CD4-positive, alpha-beta T cell (primary cell): ENCODE measurements around the gene UBE2L6. TPM values are rescaled to one million over a fixed set of nuclear protein-coding genes. Genes with fewer than 3 reads are reported as not detected.

ENCODE experiments used
- ATAC-seq: fragments of 200-7000 bp; cut with Tn5 transposase; one replicate; pipeline ENCODE4 v1.10.0; 2022; ENCODE audit warnings: mild to moderate bottlenecking; ENCODE audit not compliant: poor library complexity
- CTCF ChIA-PET: fragments of 350-600 bp; sonication (Branson Sonifier 250); formaldehyde crosslinking; loops from one replicate; lab custom pipeline; 2021; ENCODE audit warnings: antibody characterized with exemption, inconsistent platforms; lab: Charles Lee
- POLR2A ChIA-PET: fragments of 350-600 bp; sonication (Branson Sonifier 250); formaldehyde crosslinking; loops from one replicate; lab custom pipeline; 2021; ENCODE audit warnings: antibody characterized with exemption, inconsistent platforms; lab: Charles Lee
- DNase-seq, 14 experiments: peaks; one replicate each; pipeline ENCODE4 v3.0.0-alpha.2; 2013 to 2020; ENCODE audit warnings: mixed read lengths in 2 of 14
- H3K27ac ChIP-seq, 2 donors: one replicate each; pipeline versions ENCODE4 v1.5.1 to v1.7.0; 2013; ENCODE audit warnings: low read length in 2 of 2, low read depth in 1 of 2, mild to moderate bottlenecking in 1 of 2
- H3K27me3 ChIP-seq, 2 experiments: 1 replicate in 1 of 2; 2 replicates in 1 of 2; pipeline versions ENCODE4 v1.6.1 to v1.7.0; 2013; ENCODE audit warnings: low read length in 2 of 2, control low read depth in 1 of 2, mild to moderate bottlenecking in 1 of 2, moderate library complexity in 1 of 2; ENCODE audit not compliant: insufficient read depth in 2 of 2, control insufficient read depth in 1 of 2
- H3K36me3 ChIP-seq: one replicate; pipeline ENCODE4 v1.6.1; 2013; ENCODE audit warnings: low read length, control low read depth; ENCODE audit not compliant: insufficient read depth
- H3K4me1 ChIP-seq: one replicate; pipeline ENCODE4 v1.6.1; 2013; ENCODE audit warnings: low read length, control low read depth; ENCODE audit not compliant: insufficient read depth
- H3K4me3 ChIP-seq: one replicate; pipeline ENCODE4 v1.5.1; 2013; ENCODE audit warnings: mild to moderate bottlenecking, low read length, moderate library complexity
- H3K9me3 ChIP-seq, 2 experiments: 1 replicate in 1 of 2; 2 replicates in 1 of 2; pipeline versions ENCODE4 v1.6.1 to v1.7.0; 2013; ENCODE audit warnings: low read length in 2 of 2, mild to moderate bottlenecking in 2 of 2, control low read depth in 1 of 2, moderate library complexity in 1 of 2; ENCODE audit not compliant: control insufficient read depth in 1 of 2, insufficient read depth in 1 of 2
- H3K27ac Mint-ChIP-seq: one replicate; pipeline ENCODE4 v1.8.0; 2020; ENCODE audit warnings: mixed read lengths
- H3K27me3 Mint-ChIP-seq: one replicate; pipeline ENCODE4 v1.8.0; 2021; ENCODE audit warnings: mixed read lengths
- H3K36me3 Mint-ChIP-seq: one replicate; pipeline ENCODE4 v1.8.0; 2021; ENCODE audit warnings: low read depth, mixed read lengths
- H3K4me1 Mint-ChIP-seq: one replicate; pipeline ENCODE4 v1.8.0; 2021; ENCODE audit warnings: low read depth, mixed read lengths
- H3K4me3 Mint-ChIP-seq: one replicate; pipeline ENCODE4 v1.8.0; 2020; ENCODE audit warnings: mild to moderate bottlenecking, mixed read lengths
- H3K9me3 Mint-ChIP-seq: one replicate; pipeline ENCODE4 v1.8.0; 2020; ENCODE audit warnings: mixed read lengths
- intact Hi-C, 2 experiments: fragments of 100-400 bp; cut with DNase I in 1 of 2; cut with micrococcal nuclease in 1 of 2; formaldehyde crosslinking; loops; one replicate each; pipeline versions ENCODE4 v1.15.1 to v1.9.0; 2023 to 2025; cut with DNase I, micrococcal nuclease
- total RNA-seq, 174 experiments: library from RNA in 2 of 174; stranded (reverse) in 2 of 174; gene quantifications; one replicate each; pipeline ENCODE4 v1.2.3 and lab custom pipeline; 2021 to 2026
- TF ChIP-seq, protein P1 (sequence below): fragments of 200-600 bp; IDR thresholded peaks from one replicate; pipeline ENCODE4 v1.8.0; 2022; ENCODE audit warnings: antibody characterized with exemption, mild to moderate bottlenecking

UBE2L6 gene
- total RNA-seq, 2 experiments from 2014 or later, result 35.0 to 36.2 TPM

DNA sequence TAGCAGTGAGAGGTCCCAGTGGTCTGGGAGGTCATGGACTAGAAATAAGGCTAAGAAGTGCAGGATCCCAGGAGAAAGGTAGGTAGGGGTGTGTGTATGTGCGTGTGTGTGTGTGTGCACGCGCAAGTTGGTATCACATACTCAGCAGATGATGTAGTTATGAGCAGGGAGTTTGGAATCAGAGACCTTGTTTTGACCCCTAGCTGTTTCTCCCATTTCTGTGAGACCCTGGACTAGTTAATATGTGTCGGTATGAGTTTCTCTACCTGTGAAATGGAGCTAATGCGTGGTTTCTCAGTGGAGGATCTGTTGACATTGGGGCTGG is 31.3 kb upstream of the UBE2L6 start:
- ChIA-PET CTCF (no interaction called here), POLR2A (no interaction called here)
- no peaks in the 10 kb centered on the region for H3K4me1 ChIP-seq
- intact Hi-C loops, result no loop called here
- no peak for ATAC-seq
- no peak overlapping the region for H3K4me3 Mint-ChIP-seq
- H3K4me3 ChIP-seq, result no peak overlapping the region
- no peaks in the 10 kb centered on the region for H3K4me1 Mint-ChIP-seq
- H3K36me3 Mint-ChIP-seq, result no peaks in the 10 kb centered on the region
- peaks cover 51% of the 10 kb centered on the region for H3K27me3 Mint-ChIP-seq
- H3K9me3 Mint-ChIP-seq, result no peaks in the 10 kb centered on the region
- H3K27me3 ChIP-seq, result peaks cover 14 to 15% of the 10 kb centered on the region in 2 experiments
- H3K27ac Mint-ChIP-seq, result no peak overlapping the region
- H3K36me3 ChIP-seq, result no peaks in the 10 kb centered on the region
- TF ChIP-seq, protein P1, sequence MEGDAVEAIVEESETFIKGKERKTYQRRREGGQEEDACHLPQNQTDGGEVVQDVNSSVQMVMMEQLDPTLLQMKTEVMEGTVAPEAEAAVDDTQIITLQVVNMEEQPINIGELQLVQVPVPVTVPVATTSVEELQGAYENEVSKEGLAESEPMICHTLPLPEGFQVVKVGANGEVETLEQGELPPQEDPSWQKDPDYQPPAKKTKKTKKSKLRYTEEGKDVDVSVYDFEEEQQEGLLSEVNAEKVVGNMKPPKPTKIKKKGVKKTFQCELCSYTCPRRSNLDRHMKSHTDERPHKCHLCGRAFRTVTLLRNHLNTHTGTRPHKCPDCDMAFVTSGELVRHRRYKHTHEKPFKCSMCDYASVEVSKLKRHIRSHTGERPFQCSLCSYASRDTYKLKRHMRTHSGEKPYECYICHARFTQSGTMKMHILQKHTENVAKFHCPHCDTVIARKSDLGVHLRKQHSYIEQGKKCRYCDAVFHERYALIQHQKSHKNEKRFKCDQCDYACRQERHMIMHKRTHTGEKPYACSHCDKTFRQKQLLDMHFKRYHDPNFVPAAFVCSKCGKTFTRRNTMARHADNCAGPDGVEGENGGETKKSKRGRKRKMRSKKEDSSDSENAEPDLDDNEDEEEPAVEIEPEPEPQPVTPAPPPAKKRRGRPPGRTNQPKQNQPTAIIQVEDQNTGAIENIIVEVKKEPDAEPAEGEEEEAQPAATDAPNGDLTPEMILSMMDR, result no peak
- DNase-seq, result no peak
- H3K9me3 ChIP-seq, result no peaks in the 10 kb centered on the region
- H3K27ac ChIP-seq, result no peak overlapping the region

DNA sequence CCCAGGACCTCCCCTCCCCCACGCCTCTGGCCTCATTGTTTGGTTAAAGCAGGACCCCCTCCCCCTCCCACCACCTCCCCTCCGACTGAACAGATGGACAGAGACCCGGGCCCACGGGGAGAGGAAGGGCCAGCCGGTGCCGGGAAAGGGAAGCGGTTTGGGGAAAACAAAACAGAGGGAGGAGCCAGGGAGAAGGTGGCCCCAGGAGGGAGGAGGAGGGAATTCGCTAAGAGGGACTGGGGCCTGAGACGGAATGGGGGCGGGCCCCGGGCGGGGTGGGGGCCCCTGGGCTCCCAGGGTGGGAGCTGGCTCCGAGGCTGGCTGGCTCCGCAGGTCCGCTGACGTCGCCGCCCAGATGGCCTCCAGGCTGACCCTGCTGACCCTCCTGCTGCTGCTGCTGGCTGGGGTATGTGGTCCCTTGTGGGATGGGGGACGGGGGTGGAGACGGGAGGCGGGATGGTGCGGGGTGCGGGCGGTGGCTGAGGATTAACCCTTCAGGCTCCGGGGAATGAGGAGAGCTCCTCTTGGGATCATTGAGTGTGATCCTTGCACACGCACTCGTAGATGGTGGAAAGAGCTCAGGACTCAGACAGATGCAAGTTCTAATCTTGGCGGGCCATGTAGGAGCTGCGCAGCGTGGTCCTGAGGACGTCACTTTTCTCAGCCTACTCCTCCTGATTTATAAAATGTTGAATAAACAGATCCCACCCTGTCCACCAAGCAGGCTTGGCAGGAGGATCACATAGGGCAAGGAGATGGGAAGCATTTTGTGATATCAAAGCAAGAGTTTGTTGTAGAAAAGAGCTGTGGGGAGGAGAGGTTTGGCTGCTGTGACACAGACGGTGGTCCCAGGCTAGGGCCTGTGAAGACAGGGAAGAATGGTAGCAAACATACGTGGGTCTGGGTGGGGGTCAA is 30.7 kb upstream of the UBE2L6 start:
- no peak overlapping the region for H3K27ac Mint-ChIP-seq
- no peaks in the 10 kb centered on the region for H3K36me3 ChIP-seq
- H3K4me1 ChIP-seq, result no peaks in the 10 kb centered on the region
- peaks cover 51% of the 10 kb centered on the region for H3K27me3 Mint-ChIP-seq
- H3K36me3 Mint-ChIP-seq, result no peaks in the 10 kb centered on the region
- no peak overlapping the region for H3K27ac ChIP-seq
- no peak for ATAC-seq
- intact Hi-C loops, result no loop called here
- peaks cover 14 to 15% of the 10 kb centered on the region in 2 experiments for H3K27me3 ChIP-seq
- H3K4me3 ChIP-seq, result no peak overlapping the region
- CTCF ChIA-PET, result no interaction called here
- no peaks in the 10 kb centered on the region for H3K4me1 Mint-ChIP-seq
- POLR2A ChIA-PET, result no interaction called here
- no peaks in the 10 kb centered on the region for H3K9me3 Mint-ChIP-seq
- TF ChIP-seq, protein P1, result no peak
- no peak overlapping the region for H3K4me3 Mint-ChIP-seq
- no peaks in the 10 kb centered on the region for H3K9me3 ChIP-seq
- no peak for DNase-seq

DNA sequence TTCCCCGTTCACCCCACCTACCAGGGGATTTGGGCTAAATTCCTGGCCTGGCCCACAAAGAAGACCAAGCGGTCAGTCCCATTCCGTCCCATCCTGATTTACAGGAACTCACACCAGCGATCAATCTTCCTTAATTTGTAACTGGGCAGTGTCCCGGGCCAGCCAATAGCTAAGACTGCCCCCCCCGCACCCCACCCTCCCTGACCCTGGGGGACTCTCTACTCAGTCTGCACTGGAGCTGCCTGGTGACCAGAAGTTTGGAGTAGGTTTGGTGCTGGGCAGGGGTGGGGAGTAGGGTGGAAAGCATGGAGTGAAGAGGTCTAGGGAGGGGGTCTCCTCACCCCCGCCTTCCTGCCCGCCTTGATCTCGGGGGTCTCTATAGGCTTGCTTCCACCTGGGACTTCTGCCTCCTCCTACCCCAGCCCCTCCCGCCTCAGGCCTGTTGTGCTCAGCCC is 30.0 kb upstream of the UBE2L6 start, which contains the start of gene SERPING1:
SERPING1 (plus strand) TSS at position 225 of the 455 bp plus-strand sequence. CDS start 586 bp downstream, outside the sequence.
- H3K4me3 Mint-ChIP-seq, result no peak within 1 kb of the TSS
- no peaks in the 10 kb centered on the region for H3K36me3 Mint-ChIP-seq
- no peaks in the 10 kb centered on the region for H3K4me1 ChIP-seq
- no peaks in the 10 kb centered on the region for H3K9me3 Mint-ChIP-seq
- H3K4me1 Mint-ChIP-seq, result no peaks in the 10 kb centered on the region
- peaks cover 55% of the 10 kb centered on the region for H3K27me3 Mint-ChIP-seq
- POLR2A ChIA-PET, result no interaction called here
- H3K4me3 ChIP-seq, result no peak within 1 kb of the TSS
- CTCF ChIA-PET, result no interaction called here
- intact Hi-C loops, result no loop called here
- TF ChIP-seq, protein P1, result no peak
- H3K36me3 ChIP-seq, result no peaks in the 10 kb centered on the region
- H3K27ac ChIP-seq, result no peak within 1 kb of the TSS
- no peak for ATAC-seq
- H3K9me3 ChIP-seq, result no peaks in the 10 kb centered on the region
- no peak within 1 kb of the TSS for H3K27ac Mint-ChIP-seq
- H3K27me3 ChIP-seq, result peaks cover 14 to 15% of the 10 kb centered on the region in 2 experiments
- no peak for DNase-seq
